Measurements from ENCODE around the gene TMEFF2. TPM values are rescaled to one million over a fixed set of nuclear protein-coding genes. Genes with fewer than 3 reads are reported as not detected.

Gene TMEFF2
- total and polyA plus RNA-seq, 8 donors = 0.05 to 0.75 TPM; not detected in 6

DNA sequence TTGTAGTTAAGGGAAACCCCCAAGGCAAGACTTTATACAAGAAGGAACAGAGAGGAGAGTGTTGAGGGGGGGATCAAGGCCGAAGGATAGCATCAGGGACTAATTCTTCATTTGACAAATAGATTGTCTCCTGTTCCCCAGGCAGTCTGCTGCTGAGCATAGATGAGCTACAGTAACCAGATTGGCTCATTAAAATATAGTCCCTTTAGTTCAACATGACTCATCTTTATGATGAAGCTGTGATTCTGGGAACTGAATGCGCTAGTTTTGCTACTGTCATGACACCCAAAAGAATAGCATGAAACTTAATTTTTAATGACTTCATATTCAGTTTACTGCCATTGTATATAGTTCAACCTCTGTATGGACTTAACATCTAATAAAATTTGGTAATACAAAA lies 35.5 kb downstream of the TMEFF2 start:
- Histone ChIP-seq H3K9me3 (no peaks in the 10 kb centered on the region), H3K27me3 (no peaks in the 10 kb centered on the region), H3K36me3 (no peaks in the 10 kb centered on the region), H3K27ac (no peak overlapping the region), H3K4me1 (peaks cover 0 to 8% (median 0%) of the 10 kb centered on the region in 3 donors), H3K4me3 (no peak overlapping the region)
- no peak for TF ChIP-seq CTCF (IDR thresholded peaks at IDR 0.05)
- intact Hi-C loops (cut with DNase I) = no loop called here
- DNase-seq (no peak), FAIRE-seq (no peak), ATAC-seq (no peak)
- 81 to 84% methylated on average over 2 of the region's 2 CpGs for whole genome bisulfite sequencing, 2 donors

- Histone ChIP-seq H3K9me3 (no peaks in the 10 kb centered on the region), H3K4me3 (no peak overlapping the region), H3K27ac (no peak overlapping the region), H3K27me3 (no peaks in the 10 kb centered on the region), H3K4me1 (peaks cover 0 to 8% (median 0%) of the 10 kb centered on the region in 3 donors), H3K36me3 (no peaks in the 10 kb centered on the region)
- ATAC-seq = no peak
- no peak for DNase-seq
- no peak for FAIRE-seq
- intact Hi-C loops (cut with DNase I) = no loop called here
- 49 to 55% methylated on average over 4 of the region's 4 CpGs for WGBS, 2 donors
- TF ChIP-seq CTCF (IDR thresholded peaks at IDR 0.05) = no peak
These were observed 37.0 kb downstream of the TMEFF2 start for GRCh38 chr2:192157776-192158175.

DNA sequence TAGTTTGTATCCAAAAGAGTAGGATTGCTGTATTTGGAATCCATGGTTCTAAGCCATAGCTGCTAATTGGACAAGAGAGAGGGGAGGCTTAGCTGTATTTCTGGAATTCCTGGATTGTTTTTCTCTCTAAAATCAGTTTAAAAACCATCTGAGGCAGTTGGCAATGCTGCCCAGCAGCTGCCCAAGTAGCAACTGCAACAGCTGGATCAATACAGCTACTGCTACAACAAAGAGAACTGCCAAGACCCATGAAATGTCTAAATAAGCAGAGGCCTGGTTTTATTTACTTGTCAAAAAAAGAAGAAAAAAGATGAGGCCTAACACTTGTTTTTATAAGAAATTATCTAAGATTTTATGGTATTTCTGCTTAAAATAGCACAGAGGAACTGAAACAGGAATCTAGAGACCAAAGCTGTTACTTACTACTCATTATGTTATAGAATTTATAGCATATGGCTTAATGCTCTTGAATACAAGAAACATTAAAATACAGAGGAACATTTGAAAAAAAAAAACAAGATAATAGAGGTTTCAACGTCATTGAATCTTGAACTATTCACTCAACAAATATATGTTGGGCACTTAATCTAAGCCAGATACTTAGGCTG lies 39.1 kb downstream of the TMEFF2 start:
- intact Hi-C loops (cut with DNase I) = no loop called here
- DNase-seq = no peak

DNA sequence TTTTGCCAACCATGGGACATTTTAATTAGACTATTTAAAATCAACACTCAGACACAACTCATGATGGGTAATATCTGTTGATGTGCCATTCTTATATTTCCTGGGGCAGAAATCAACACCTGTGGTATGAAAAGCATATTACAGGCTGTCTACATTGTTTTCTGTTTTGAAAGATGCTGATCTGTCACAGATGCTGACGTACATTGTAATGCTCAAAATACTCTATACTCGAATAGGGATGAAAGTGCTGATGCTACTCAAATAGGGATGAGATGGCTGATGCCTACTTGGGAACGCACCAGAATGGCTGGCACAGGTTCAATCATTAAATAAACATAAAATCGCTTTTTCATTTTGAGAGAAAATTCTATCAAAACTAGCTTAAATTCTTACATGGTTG lies 41.2 kb downstream of the TMEFF2 start:
- TF ChIP-seq CTCF (IDR thresholded peaks at IDR 0.05) = no peak
- no peak for DNase-seq
- intact Hi-C loops (cut with DNase I) = no loop called here
- no peak overlapping the region for H3K27ac ChIP-seq
- H3K4me1 ChIP-seq = no peaks in the 10 kb centered on the region
- H3K4me3 ChIP-seq = no peak overlapping the region
- no peaks in the 10 kb centered on the region for H3K27me3 ChIP-seq
- no peaks in the 10 kb centered on the region for H3K36me3 ChIP-seq
- ATAC-seq = no peak
- WGBS, 2 donors = 68 to 81% methylated on average over 4 of the region's 4 CpGs
- H3K9me3 ChIP-seq = no peaks in the 10 kb centered on the region
- no peak for FAIRE-seq

More for the DNA sequence above, 39.1 kb downstream of the TMEFF2 start:
- Histone ChIP-seq H3K27me3 (no peaks in the 10 kb centered on the region), H3K27ac (no peak overlapping the region), H3K4me3 (no peak overlapping the region), H3K36me3 (no peaks in the 10 kb centered on the region), H3K9me3 (no peaks in the 10 kb centered on the region), H3K4me1 (no peaks in the 10 kb centered on the region)
- FAIRE-seq (no peak), ATAC-seq (no peak)
- 18 to 23% methylated on average over 1 of the region's 1 CpG for WGBS, 2 donors
- no peak for TF ChIP-seq CTCF (IDR thresholded peaks at IDR 0.05)

- no peak for ATAC-seq
- TF ChIP-seq CTCF (IDR thresholded peaks at IDR 0.05) = no peak
- H3K4me1 ChIP-seq = no peaks in the 10 kb centered on the region
- H3K27ac ChIP-seq = no peak overlapping the region
- no peak overlapping the region for H3K4me3 ChIP-seq
- no peaks in the 10 kb centered on the region for H3K36me3 ChIP-seq
- no peak for FAIRE-seq
- intact Hi-C loops (cut with DNase I) = no loop called here
- DNase-seq = no peak
- 46 to 72% methylated on average over 1 of the region's 1 CpG for WGBS, 2 donors
- H3K9me3 ChIP-seq = no peaks in the 10 kb centered on the region
- H3K27me3 ChIP-seq = no peaks in the 10 kb centered on the region
These were observed 42.9 kb downstream of the TMEFF2 start for GRCh38 chr2:192151853-192152252.

All from pancreas (tissue), 10 donors.